Measurements from ENCODE around the gene SLC17A7. TPM values are rescaled to one million over a fixed set of nuclear protein-coding genes. Genes with fewer than 3 reads are reported as not detected.

SLC17A7 gene
- total RNA-seq, 1 donor, result not detected

DNA sequence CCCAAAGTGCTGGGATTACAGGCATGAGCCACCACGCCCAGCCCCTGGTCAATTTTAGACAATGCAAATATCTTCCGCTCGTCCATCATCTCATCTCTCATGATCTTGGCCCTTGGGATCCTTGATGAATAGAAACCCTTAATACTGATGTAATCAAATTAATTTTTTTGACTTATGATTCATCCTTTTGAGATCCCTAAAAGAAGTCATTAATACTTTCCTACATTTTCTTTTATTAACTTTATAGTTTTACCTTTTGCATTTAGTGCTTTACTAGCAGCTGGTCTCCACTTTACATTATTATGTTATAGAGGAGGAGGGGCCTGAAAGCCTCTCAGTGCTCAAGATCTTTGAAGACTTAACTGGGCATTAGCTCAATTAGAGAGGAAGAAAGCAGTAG, 60.9 kb downstream of the SLC17A7 start:
- H3K4me3 ChIP-seq (ENCODE audit: low read depth, low read length), result no peak overlapping the region
- no peak for DNase-seq (ENCODE audit: low read depth)
- TF ChIP-seq CTCF (IDR thresholded peaks at IDR 0.05; ENCODE audit: insufficient read depth, low read length), result no peak

Small RNA genes within 50 kb of the gene (small RNA-seq; reads per million reads assigned to genes)
- gene SNORD32A, result not detected
- gene SNORD33, result not detected
- gene SNORD34, result not detected
- not detected for gene SNORD35A

Other genes with a start within 250 kb of the SLC17A7 start
- 0.09 TPM in 1 of 2 replicates, not detected in the other for gene SLC6A16, start 116.3 kb downstream of the SLC17A7 start, total RNA-seq (ENCODE audit: low replicate concordance)
- not detected in 2 replicates for gene CD37, start 106.1 kb downstream of the SLC17A7 start, total RNA-seq (ENCODE audit: low replicate concordance)
- gene TEAD2, start 79.1 kb downstream of the SLC17A7 start, total RNA-seq (ENCODE audit: low replicate concordance), result 19.2 and 22.3 TPM in 2 replicates
- 0.18 TPM in 1 of 2 replicates, not detected in the other for gene DKKL1, start 77.7 kb downstream of the SLC17A7 start, total RNA-seq (ENCODE audit: low replicate concordance)
- not detected in 2 replicates for gene KASH5, start 53.3 kb downstream of the SLC17A7 start, total RNA-seq (ENCODE audit: low replicate concordance)
- not detected in 2 replicates for gene PTH2, start 18.1 kb downstream of the SLC17A7 start, total RNA-seq (ENCODE audit: low replicate concordance)
- gene GFY, start 16.1 kb downstream of the SLC17A7 start, total RNA-seq (ENCODE audit: low replicate concordance), result not detected in 2 replicates
- gene PIH1D1, start 10.3 kb upstream of the SLC17A7 start, total RNA-seq (ENCODE audit: low replicate concordance), result 80.6 and 151 TPM in 2 replicates
- 25.0 and 29.6 TPM in 2 replicates for gene ALDH16A1, start 11.7 kb upstream of the SLC17A7 start, total RNA-seq (ENCODE audit: low replicate concordance)
- gene FLT3LG, start 32.7 kb upstream of the SLC17A7 start, total RNA-seq (ENCODE audit: low replicate concordance), result 3.7 and 5.4 TPM in 2 replicates
- 2,039 and 2,642 TPM in 2 replicates for gene RPL13A, start 46.1 kb upstream of the SLC17A7 start, total RNA-seq (ENCODE audit: low replicate concordance)
- gene RPS11, start 54.9 kb upstream of the SLC17A7 start, total RNA-seq (ENCODE audit: low replicate concordance), result 2,258 and 4,425 TPM in 2 replicates
- 73.8 and 132 TPM in 2 replicates for gene FCGRT, start 71.1 kb upstream of the SLC17A7 start, total RNA-seq (ENCODE audit: low replicate concordance)
- gene RCN3, start 86.5 kb upstream of the SLC17A7 start, total RNA-seq (ENCODE audit: low replicate concordance), result 121 and 181 TPM in 2 replicates
- gene NOSIP, start 139.0 kb upstream of the SLC17A7 start, total RNA-seq (ENCODE audit: low replicate concordance), result 35.7 and 46.9 TPM in 2 replicates
- 0.27 and 0.57 TPM in 2 replicates for gene PRRG2, start 139.8 kb upstream of the SLC17A7 start, total RNA-seq (ENCODE audit: low replicate concordance)
- gene PRR12, start 149.7 kb upstream of the SLC17A7 start, total RNA-seq (ENCODE audit: low replicate concordance), result 3.2 and 3.7 TPM in 2 replicates
- gene RRAS, start 198.6 kb upstream of the SLC17A7 start, total RNA-seq (ENCODE audit: low replicate concordance), result 13.7 and 52.4 TPM in 2 replicates
- 16.9 and 41.1 TPM in 2 replicates for gene SCAF1, start 200.7 kb upstream of the SLC17A7 start, total RNA-seq (ENCODE audit: low replicate concordance)
- 33.3 and 106 TPM in 2 replicates for gene IRF3, start 224.3 kb upstream of the SLC17A7 start, total RNA-seq (ENCODE audit: low replicate concordance)
- 3.9 and 6.1 TPM in 2 replicates for gene BCL2L12, start 224.4 kb upstream of the SLC17A7 start, total RNA-seq (ENCODE audit: low replicate concordance)
- 32.5 and 164 TPM in 2 replicates for gene PRMT1, start 235.7 kb upstream of the SLC17A7 start, total RNA-seq (ENCODE audit: low replicate concordance)
- 0.33 and 0.63 TPM in 2 replicates for gene ADM5, start 248.1 kb upstream of the SLC17A7 start, total RNA-seq (ENCODE audit: low replicate concordance)
- 23.4 and 39.4 TPM in 2 replicates for gene CPT1C, start 249.6 kb upstream of the SLC17A7 start, total RNA-seq (ENCODE audit: low replicate concordance)